Gastrocnemius medialis (tissue), 4 donors: ENCODE measurements around the gene MAOA.

Experiments
- POLR2A ChIP-seq, 2 donors: fragments of 450-650 bp; IDR thresholded peaks; one replicate each; pipeline ENCODE4 v1.6.1; 2017; ENCODE audit warnings: antibody characterized with exemption in 2 of 2, mild to moderate bottlenecking in 2 of 2, moderate library complexity in 2 of 2
- TF ChIP-seq, protein P1 (sequence below), 5 experiments: fragments of 450-650 bp in 3 of 5; fragments of 200-600 bp in 2 of 5; sonication (generic) in 2 of 5; IDR thresholded peaks in 4 of 5; conservative IDR thresholded peaks in 1 of 5; 1 replicate in 4 of 5; 2 replicates in 1 of 5; pipeline ENCODE4 v1.5.1; 2016 to 2019; ENCODE audit warnings: antibody characterized with exemption in 5 of 5, mild to moderate bottlenecking in 3 of 5, moderate library complexity in 3 of 5

DNA sequence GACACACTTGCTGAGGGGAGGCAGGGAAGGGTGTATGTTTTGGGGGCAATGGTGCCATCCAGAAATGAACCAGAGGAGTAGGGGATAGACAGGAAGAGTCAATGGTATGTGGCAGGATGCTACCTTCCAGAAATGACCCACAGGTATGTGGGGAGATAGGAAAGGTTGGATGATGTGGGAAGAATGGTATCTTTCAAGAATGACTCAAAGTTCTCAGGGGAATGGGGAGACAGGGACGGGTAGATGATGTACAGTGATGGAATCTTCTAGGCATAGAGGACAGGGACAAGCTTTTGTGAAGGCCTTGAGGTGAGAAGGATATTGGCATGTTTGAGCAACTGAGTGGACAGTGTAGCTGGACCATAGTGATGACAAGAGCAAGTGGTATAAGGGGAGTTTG is 64.9 kb downstream of the MAOA start:
- TF ChIP-seq, protein P1, sequence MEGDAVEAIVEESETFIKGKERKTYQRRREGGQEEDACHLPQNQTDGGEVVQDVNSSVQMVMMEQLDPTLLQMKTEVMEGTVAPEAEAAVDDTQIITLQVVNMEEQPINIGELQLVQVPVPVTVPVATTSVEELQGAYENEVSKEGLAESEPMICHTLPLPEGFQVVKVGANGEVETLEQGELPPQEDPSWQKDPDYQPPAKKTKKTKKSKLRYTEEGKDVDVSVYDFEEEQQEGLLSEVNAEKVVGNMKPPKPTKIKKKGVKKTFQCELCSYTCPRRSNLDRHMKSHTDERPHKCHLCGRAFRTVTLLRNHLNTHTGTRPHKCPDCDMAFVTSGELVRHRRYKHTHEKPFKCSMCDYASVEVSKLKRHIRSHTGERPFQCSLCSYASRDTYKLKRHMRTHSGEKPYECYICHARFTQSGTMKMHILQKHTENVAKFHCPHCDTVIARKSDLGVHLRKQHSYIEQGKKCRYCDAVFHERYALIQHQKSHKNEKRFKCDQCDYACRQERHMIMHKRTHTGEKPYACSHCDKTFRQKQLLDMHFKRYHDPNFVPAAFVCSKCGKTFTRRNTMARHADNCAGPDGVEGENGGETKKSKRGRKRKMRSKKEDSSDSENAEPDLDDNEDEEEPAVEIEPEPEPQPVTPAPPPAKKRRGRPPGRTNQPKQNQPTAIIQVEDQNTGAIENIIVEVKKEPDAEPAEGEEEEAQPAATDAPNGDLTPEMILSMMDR (IDR thresholded peaks at IDR 0.05 in 4 of 5, conservative IDR thresholded peaks at IDR 0.05 in 1 of 5), result no peak
- TF ChIP-seq POLR2A (IDR thresholded peaks at IDR 0.05), result no peak
